Activated T-cell treated with anti-CD3 and anti-CD28 coated beads for 48 hours (primary cell): ENCODE results near the gene PTPRU.

Source experiments
- DNase-seq: peaks from one replicate; pipeline ENCODE4 v3.0.0-alpha.2; 2020; ENCODE audit warnings: low read depth

PTPRU gene

DNA sequence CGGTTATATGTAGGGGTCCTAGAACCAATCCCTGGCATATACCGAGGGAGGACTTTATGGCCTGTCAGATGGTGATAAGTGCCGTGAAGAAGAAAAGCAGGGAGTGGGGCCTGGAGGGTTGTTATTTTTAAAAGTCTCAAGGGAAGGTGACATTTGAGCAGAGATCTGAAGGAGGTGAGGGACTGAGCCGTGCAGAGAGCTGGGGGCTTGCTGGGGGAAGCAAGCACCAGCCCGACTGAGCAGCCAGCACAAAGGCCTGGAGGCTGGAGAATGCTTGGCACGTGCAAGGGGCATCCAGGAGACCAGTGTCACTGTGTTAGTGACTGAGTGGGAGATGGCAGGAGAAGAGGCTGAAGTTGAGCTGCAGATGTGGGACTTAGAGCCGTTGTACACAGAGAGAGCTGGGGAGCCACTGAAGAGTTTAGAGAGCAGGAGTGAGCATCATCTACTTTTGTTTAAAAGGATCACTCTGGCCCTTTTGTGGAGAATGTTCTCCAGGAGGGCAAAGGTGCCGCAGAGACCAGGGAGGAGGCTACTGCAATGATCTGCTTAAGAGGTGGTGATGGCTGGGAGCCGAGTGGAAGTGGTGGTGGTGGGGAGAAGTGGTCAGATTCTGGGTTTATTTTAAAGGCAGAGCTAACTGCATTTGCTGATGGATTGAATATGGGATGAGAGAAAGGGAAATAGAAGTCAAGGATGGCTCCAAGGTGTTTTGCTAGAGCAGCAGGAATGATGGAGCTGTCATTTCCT is 31.2 kb downstream of the PTPRU start:
- no peak for DNase-seq

DNA sequence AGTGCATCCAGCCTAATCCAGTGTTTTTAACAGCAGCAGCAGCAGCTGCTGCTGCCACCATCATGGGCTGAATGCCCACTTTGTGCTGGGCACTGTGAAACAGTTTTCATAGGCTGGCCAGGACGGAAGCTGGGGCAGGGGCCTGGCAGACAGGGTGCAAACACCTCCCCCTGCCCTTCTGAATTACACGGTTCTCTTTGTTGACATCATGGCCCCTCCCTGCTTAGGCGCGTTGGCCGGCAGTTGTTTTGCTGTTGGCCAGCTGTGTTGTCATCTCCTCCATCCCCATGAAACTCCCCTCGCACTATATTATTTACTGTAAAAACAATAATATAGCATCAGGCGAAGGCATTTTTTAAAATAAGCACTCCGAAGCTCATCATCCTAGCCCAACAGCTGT is 33.1 kb downstream of the PTPRU start:
- DNase-seq, result no peak

DNA sequence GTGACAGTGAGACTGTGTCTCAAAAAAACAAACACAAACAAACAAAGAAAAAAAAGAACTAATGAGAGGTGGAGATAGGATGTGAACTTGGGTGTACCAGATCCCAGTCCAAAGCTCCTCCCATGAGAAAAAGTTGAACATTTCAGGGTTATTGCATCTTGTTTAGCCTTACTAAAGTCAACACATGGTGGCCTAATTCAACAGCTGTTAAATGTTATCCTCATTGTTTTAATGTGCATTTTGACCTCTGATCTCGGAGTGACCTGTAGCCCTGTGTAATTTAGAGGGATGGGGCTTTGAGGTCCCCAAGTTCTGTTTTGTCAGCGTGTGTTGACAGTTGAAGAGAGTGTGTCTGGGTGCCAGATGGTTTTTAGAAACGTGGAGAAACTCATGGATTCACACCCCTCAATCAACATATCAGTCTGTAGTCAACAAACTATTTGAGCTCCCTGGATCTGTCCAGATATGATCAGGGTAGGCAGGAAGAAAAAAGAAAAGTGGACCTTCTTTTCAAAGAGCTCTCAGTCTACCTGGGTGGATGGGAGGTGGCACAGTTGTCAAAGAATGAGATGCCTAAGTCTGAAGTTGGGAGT is 34.7 kb downstream of the PTPRU start:
- no peak for DNase-seq

DNA sequence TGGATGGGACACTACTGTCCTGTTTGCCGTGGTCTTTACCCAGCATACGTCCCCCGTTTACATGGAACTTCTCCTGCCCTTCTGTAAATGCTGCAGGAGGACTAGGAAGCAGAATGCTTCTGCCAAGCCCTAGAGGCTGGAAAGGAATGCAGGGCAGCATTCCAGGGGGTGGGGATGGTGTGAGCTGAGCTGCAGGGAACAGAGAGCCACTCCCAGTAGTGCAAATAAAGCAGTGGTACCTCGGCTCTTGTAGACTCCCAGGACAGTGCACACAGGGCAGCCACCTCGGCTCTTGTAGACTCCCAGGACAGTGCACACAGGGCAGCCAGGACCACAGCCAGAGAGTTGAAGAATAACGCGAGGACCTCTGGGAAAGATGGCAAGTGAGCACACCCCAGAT is 35.4 kb downstream of the PTPRU start:
- DNase-seq, result no peak

DNA sequence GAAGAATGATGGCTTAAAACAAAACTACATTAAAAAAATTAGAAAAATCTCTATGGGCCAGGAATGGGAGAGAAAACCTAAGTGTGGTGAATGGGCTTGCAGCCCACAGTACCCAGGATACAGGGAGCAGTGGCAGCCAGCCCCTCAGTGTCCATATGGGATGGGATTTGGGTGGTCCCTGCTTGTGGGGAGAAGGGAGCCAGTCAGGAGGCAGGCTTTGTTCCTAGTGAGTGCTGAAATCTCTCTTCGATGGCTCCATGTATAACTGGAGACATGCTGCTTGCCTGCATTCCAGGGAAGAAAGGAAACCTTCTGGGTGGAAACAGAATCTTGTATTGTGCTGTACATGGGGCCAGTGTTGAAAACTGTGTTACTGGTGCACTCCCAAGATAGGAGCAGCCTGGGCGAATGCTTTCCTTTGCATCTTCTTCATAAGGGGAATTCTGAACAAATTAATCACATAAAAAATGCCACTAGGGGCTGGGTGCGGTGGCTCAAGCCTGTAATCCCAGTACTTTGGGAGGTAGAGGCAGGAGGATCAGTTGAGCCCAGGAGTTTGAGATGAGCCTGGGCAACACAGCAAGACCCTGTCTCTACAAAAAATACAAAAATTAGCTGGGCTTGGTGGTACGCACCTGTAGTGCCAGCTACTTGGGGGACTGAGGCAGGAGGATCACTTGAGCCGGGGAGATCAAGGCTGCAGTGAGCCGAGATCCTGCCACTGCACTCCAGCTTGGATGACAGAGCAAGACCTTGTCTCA is 36.0 kb downstream of the PTPRU start:
- DNase-seq, result no peak

DNA sequence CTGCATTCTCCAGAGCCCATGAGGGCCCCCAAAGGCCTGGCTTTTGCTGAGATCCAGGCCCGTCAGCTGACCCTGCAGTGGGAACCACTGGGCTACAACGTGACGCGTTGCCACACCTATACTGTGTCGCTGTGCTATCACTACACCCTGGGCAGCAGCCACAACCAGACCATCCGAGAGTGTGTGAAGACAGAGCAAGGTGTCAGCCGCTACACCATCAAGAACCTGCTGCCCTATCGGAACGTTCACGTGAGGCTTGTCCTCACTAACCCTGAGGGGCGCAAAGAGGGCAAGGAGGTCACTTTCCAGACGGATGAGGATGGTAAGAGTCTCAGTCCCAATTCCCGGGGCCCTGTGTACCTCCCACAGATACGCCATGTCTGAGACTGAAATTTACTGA is 39.1 kb downstream of the PTPRU start:
- DNase-seq, result no peak

DNA sequence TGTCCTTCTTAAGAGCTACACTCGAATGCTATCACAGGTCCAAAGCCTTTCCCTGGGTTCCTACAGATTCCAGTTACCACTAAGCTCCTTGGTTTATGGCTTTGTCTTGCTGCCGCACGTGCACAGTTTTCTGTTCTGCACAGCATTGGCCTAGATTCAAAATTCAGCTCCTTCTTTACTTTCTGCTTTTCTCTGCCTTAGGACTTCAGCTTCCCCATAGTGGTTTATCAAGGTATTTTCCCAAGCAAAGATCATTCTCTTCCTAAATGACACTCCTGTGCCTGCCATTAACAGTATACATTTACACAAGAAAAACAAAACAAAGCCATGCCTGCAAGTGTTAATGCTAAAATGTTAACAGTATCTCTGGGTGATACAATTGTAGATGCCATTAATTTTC is 41.8 kb downstream of the PTPRU start:
- no peak for DNase-seq

DNA sequence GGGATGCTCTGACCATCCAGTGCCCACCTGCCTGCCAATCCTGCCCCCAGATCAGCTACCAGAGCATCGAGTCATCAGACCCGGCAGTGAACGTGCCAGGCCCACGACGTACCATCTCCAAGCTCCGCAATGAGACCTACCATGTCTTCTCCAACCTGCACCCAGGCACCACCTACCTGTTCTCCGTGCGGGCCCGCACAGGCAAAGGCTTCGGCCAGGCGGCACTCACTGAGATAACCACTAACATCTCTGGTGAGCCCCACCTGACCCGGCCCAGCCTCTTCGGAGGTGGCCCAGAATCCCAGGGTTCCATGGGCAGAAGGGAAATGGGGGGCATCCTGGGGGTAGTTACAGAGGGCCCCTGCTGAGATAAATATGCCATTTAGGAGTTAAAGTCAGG is 43.1 kb downstream of the PTPRU start:
- no peak for DNase-seq

DNA sequence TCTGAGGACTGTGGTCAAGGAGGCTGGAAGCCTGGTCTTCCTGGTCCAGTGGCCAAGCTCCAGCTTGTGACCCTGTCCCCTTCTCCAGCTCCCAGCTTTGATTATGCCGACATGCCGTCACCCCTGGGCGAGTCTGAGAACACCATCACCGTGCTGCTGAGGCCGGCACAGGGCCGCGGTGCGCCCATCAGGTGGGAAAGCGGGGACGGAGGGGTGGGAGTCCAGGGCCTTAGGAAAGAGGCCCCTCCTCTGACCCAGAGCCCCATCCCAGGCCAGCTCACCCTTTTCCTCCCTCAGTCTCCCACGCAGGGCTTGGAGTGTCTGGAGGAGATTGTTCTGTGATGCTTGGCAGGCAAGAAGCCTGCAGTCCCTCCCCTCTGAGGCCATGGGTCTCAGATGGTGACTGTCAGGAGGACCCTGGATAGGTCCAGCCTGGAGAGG is 43.6 kb downstream of the PTPRU start:
- DNase-seq, result no peak

DNA sequence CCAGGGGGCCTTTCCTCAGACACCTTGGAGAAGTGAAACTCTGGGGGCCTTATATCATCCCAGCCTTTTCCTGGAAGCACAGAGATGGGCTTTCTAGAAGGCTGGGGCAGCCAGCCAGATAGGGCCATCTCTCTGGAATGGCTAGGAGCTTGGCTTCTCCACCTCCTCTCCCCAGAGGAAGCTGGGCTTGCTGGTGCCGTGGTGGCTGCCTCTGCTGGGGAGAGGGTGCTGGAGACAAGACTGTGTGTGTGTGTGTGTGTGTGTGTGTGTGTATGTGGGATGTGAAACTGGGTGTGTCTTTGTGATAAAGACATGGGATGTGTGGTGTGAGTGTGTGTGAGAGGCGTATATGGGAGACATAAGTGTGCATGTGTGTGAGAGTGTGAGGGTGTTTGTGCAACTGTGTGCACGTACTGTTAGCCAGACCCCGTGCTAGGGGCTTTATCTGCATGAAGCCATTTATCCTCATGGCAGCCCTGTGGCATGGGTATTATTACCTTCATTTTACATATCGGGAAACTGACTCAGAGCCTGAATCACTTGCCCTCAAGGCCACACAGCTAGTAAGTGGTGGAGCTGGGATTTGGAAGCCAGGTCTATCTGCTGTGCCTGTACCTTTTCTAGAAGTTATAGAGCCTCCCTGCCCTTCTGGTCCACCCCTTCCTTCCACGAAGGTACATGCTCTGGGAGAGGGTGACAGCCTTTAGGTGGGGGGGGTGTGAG is 44.2 kb downstream of the PTPRU start:
- no peak for DNase-seq

DNA sequence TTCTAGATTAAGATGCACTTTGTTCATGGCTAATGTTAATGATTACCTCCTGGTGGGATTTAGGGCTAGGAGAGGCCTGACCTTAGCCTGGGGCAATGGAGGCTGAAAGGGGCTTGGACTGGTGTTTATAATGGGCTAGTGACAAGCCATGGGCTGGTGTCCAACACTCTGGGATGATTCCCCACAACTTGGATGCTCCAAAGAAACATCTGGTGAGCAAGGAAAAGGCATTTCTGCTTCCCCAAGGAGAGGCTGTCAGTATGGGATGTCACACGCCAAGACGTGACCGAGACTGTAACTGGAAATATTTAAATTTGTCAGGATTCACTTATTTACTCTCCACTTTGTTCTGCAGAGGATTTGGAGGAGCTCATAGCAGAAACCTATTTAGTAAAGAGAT is 45.2 kb downstream of the PTPRU start:
- no peak for DNase-seq

DNA sequence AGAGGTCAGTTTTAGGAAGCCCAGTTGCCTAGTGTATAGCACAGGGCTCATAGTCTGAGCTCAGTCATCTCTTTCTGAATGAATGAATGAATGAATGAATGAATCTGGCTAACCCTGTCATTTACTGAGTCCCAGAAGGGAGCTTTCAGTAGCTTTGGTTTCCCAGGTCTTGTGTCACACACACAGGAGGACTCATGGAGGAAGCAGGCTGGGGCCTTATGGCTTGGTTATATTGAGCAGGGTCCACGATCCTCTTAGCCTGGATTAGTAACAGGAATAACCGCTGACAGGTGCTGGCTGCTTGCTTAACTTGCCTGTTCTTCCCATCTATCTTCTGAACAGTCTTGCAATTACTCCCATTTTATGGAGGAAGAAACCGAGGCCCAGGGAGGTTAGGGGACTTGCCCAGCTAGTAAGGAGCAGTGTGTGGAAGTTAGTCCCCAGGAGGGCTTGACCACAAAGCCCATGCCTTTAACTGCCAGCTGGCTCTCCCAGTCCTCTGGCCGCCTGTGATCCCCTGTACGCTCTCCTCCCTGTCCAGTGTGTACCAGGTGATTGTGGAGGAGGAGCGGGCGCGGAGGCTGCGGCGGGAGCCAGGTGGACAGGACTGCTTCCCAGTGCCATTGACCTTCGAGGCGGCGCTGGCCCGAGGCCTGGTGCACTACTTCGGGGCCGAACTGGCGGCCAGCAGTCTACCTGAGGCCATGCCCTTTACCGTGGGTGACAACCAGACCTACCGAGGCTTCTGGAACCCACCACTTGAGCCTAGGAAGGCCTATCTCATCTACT is 46.0 kb downstream of the PTPRU start:
- no peak for DNase-seq

DNA sequence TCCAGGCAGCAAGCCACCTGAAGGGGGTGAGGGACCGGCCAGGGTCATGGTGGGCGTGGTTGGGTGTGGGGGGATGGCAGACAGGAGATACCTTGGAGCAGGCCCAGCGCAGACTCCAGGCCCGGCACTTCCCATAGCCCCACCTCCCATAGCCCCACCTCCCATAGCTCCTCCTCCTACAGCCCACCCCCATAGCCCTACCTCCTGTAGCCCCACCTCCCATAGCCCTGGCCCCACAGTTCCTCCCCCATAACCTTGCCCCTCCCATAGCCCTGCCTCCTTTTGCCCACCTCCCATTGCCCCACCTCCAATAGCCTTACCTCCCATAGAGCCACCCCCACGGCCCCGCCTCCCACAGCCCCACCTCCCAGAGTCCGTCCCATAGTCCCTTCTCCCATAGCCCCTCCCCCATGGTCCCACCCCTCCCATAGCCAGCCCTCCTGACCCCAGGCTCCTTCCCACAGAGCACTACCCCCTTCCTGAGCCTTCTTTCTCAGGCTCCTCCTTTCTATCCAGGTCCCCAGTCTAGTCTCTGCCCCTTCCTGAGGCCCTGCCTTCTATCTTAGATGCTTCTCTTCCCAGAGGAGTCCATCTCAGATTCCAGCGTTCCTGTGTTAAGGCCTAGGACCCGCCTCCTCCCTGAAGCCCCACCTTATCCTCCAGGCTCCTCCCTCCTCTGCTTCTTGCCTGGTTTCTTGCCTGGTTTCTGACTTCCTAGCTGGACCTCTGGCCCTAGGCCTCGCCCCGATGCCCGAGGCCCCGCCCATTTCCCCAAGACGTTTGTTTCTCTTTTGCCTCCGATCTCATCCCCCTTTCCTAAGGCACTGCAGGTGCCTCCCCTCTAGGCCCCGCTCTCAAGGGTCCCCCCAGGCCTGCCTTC is 46.8 kb downstream of the PTPRU start:
- DNase-seq, result no peak

DNA sequence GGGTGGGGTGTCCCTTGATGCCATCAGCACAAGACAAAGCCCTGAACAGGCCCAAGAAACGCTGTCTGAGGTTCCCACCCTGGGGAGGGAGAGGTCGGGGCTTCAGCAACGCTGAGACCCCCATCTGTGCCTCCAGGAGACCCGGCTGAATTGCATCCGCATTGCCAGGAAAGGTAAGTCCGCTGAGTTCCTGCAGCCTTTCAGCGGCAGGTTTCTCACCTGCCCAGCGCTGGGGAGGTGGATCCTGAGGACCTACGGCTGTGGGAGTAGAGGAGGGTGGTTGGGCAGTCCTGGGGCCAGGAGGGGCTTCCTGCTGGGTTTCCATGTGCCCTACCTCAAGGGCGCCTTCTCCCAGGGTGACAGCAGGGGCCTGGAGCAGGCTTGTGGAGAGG is 47.5 kb downstream of the PTPRU start:
- DNase-seq, result no peak

DNA sequence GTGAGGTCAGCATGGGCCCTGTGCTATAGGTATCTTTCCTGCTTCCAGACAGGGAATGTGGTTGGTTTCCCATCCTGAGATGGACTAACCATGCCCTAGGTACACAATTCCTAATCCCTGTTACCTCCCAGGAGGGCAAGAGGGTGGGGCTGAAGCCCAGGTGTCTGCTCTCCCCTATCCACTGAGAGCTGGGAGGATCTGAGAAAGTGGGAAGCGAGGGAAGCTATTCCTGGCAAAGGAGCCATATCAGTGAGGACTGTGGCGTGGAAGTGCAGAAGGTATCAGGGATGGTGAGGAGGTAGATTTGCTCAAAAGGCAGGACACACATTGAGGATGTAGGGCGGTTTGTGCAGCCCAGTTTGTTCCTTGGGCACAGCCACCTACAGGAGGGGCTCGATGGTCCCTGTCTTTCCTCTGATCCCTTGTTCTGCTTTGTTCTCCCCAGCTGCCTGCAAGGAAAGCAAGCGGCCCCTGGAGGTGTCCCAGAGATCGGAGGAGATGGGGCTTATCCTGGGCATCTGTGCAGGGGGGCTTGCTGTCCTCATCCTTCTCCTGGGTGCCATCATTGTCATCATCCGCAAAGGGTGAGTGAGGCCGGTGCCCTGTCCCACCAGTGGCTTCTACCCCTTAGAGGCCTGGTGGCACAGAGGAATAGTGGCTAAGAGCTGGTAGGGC is 48.1 kb downstream of the PTPRU start:
- no peak for DNase-seq

DNA sequence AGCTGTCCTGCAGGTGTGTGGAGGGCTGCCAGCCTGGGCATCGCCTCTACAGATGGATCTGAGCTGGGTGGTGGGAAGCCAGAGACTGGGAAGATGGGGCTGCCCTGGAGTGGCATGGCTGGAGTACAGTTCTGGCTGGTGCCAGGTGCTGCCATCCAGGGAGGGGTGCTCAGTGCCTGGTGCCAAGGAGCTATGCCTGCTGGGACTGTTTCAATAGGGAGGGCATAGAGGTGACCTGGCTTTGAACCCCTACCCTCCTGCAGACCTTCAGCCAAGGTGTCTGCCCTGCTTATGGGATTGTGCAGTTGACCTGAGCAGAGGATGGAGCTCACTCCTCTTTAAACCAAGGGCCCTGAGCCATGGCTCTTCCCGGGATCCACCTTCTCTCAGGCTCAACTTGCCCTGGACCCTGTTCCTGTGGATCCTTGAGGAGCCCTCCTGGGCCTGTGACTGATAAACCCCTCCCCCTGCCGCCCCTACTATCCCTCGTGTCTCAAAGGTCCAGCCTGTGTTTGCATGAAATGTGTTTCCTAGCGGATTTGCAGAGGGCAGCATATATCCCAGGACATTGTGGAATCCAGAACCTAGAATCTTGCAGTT is 48.7 kb downstream of the PTPRU start:
- no peak for DNase-seq

DNA sequence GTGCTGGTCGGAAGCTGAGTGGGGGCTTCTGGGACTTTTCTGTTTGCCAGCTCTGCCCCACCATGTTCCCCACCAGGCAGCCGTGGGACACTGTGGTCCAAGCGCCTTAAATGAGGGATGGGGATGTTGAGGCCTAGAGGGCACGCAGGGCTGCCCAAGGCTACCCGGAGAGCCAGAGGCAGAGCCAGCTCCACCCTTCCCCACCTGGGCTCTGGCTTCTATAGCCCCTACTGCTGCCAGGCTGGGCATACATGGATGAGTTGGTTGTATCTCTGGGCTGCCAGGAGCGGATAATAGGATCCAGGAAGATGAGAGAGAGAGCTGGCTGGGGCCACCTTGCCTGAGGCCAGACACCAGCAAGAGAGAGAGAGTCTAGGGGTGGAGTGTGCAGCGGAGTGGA is 49.4 kb downstream of the PTPRU start:
- DNase-seq, result no peak

DNA sequence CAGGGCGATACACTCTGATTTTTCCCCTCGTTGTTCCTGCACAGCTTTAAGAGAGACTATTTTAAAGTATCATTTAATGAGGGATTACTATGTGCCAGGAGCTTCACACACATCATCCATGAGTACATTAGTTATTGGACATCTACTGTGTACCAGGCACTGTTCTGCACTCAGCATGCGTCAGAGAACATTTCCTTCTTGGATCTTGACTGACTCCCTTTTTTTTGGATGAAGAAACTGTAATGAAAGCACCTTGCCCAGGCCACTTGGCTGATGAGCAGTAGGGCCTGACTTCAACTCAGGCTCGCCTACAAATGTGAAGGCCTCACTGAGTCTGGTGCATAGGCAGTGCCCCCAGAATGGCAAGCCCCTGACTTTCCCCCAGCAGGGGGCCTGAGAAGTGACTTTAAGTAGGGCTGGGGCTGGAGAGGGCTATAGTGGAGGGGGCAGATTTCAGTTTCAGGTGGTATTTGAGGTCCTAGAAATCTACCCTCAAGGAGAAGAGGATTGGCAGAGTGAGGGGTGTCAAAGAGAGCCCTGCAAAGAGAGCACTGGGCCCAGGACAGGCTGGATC is 50.0 kb downstream of the PTPRU start:
- DNase-seq, result no peak

DNA sequence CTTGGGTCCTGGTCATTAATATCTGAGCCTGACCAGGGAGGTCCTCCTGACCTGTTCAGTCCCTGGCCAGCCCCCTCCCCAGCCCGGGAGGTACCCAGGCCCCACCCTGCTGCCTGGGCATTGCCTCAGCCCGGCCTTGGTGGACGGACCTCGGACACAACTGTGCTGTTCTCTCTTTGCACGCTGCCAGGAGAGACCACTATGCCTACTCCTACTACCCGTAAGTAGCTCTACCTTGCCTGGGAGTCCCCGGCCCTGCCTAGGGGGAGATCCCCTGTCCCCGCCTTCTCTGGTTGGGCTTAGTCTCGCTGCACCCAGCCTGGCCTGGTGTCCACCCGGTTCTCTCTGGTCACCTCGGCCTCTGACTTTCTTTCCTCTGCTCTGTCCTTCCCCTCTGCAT is 53.2 kb downstream of the PTPRU start:
- no peak for DNase-seq
